H1 (cell line): ENCODE results near the gene NFKB1. TPM values are rescaled to one million over a fixed set of nuclear protein-coding genes. Genes with fewer than 3 reads are reported as not detected.

Experiments used
- CTCF ChIA-PET: fragments of 300-600 bp; sonication (Branson Sonifier 250); formaldehyde crosslinking; loops from one replicate; lab custom pipeline; 2021; ENCODE audit not compliant: partially characterized antibody; lab: Charles Lee
- POLR2A ChIA-PET: fragments of 300-600 bp; sonication (Branson Sonifier 250); formaldehyde crosslinking; loops from one replicate; lab custom pipeline; 2021; ENCODE audit warnings: inconsistent platforms; ENCODE audit not compliant: partially characterized antibody; lab: Charles Lee
- DNase-seq, 2 experiments: peaks; one replicate each; pipeline versions ENCODE4 v3.0.0 to v3.0.0-alpha.2; 2010 to 2022; ENCODE audit warnings: low spot score in 2 of 2, low read depth in 1 of 2, mixed read lengths in 1 of 2
- FAIRE-seq: peaks from 2 replicates; lab custom pipeline; 2011; peaks lifted over from hg19 to GRCh38; lab: Jason Lieb, UNC
- H2AFZ ChIP-seq: 2 replicates; pipeline ENCODE4 v1.8.1; 2012; ENCODE audit warnings: low read length, inconsistent platforms
- H2AK5ac ChIP-seq: 2 replicates; pipeline ENCODE4 v1.6.1; 2013; ENCODE audit warnings: low read depth, low read length
- H2BK120ac ChIP-seq: replicated peaks from 2 replicates; pipeline ENCODE3; 2013; ENCODE audit warnings: low read depth, low read length, inconsistent platforms
- H2BK12ac ChIP-seq: 2 replicates; pipeline ENCODE4 v1.6.1; 2013; ENCODE audit warnings: low read depth, low read length
- H2BK15ac ChIP-seq: 2 replicates; pipeline ENCODE4 v1.6.1; 2013; ENCODE audit warnings: low read length
- H2BK20ac ChIP-seq: 2 replicates; pipeline ENCODE4 v1.6.1; 2013; ENCODE audit warnings: low read length
- H2BK5ac ChIP-seq: 2 replicates; pipeline ENCODE4 v1.6.1; 2013; ENCODE audit warnings: low read depth, low read length
- H3K14ac ChIP-seq: 2 replicates; pipeline ENCODE4 v1.6.1; 2013; ENCODE audit warnings: inconsistent platforms; ENCODE audit not compliant: insufficient read length
- H3K18ac ChIP-seq: 2 replicates; pipeline ENCODE4 v1.6.1; 2013; ENCODE audit warnings: low read length; ENCODE audit errors: extremely low read depth
- H3K23ac ChIP-seq: 2 replicates; pipeline ENCODE4 v1.6.1; 2013; ENCODE audit warnings: inconsistent platforms; ENCODE audit not compliant: insufficient read length
- H3K23me2 ChIP-seq: 2 replicates; pipeline ENCODE4 v1.6.1; 2013; ENCODE audit warnings: low read depth, low read length
- H3K27ac ChIP-seq: 2 replicates; pipeline ENCODE4 v1.6.1; 2011; ENCODE audit warnings: low read depth, low read length, inconsistent platforms
- H3K27me3 ChIP-seq, 4 experiments: replicated peaks in 1 of 4; 1 replicate in 1 of 4; 2 replicates in 3 of 4; pipeline versions ENCODE4 v1.6.1 to v1.8.1; 2011 to 2013; ENCODE audit warnings: low read length in 3 of 4, mild to moderate bottlenecking in 3 of 4, inconsistent platforms in 2 of 4, mixed read lengths in 2 of 4, moderate library complexity in 1 of 4; ENCODE audit not compliant: control insufficient read depth in 3 of 4, insufficient read depth in 3 of 4; ENCODE audit errors: extremely low read depth in 1 of 4
- H3K36me3 ChIP-seq, 4 experiments: 2 replicates each; pipeline versions ENCODE4 v1.6.1 to v1.8.1; 2011 to 2013; ENCODE audit warnings: mild to moderate bottlenecking in 4 of 4, low read length in 3 of 4, moderate library complexity in 2 of 4, control low read depth in 1 of 4, inconsistent platforms in 1 of 4; ENCODE audit not compliant: insufficient read depth in 4 of 4, control insufficient read depth in 2 of 4
- H3K4ac ChIP-seq: replicated peaks from 2 replicates; pipeline ENCODE3; 2013; ENCODE audit warnings: low read length, low read depth, mixed read lengths, inconsistent platforms; ENCODE audit not compliant: insufficient read length
- H3K4me1 ChIP-seq, 4 experiments: replicated peaks in 1 of 4; 1 replicate in 1 of 4; 2 replicates in 3 of 4; pipeline versions ENCODE4 v1.6.1 to v1.8.1; 2011 to 2013; ENCODE audit warnings: low read length in 3 of 4, inconsistent platforms in 2 of 4, mixed read lengths in 1 of 4; ENCODE audit not compliant: insufficient read depth in 4 of 4, control insufficient read depth in 3 of 4
- H3K4me2 ChIP-seq, 2 experiments: 2 replicates each; pipeline versions ENCODE4 v1.6.1 to v1.8.1; 2011 to 2013; ENCODE audit warnings: low read depth in 2 of 2, low read length in 2 of 2, control low read depth in 1 of 2, inconsistent platforms in 1 of 2, mild to moderate bottlenecking in 1 of 2; ENCODE audit not compliant: insufficient read depth in 1 of 2
- H3K4me3 ChIP-seq, 4 experiments: fragments of 200-600, 300-600 bp in 1 of 4; sonication (generic), shearing (Covaris generic), sonication (Bioruptor Twin) in 1 of 4; 2 replicates each; pipeline versions ENCODE4 v1.5.1 to v1.8.1; 2011 to 2016; ENCODE audit warnings: low read length in 4 of 4, low read depth in 3 of 4, control low read depth in 2 of 4, inconsistent platforms in 2 of 4, mild to moderate bottlenecking in 2 of 4, mixed read lengths in 1 of 4, moderate library complexity in 1 of 4; ENCODE audit not compliant: insufficient read depth in 2 of 4; ENCODE audit errors: extremely low read depth in 1 of 4
- H3K56ac ChIP-seq: replicated peaks from 2 replicates; pipeline ENCODE3; 2013; ENCODE audit warnings: low read depth, mild to moderate bottlenecking, mixed read lengths, low read length, inconsistent platforms; ENCODE audit not compliant: insufficient read length
- H3K79me1 ChIP-seq: 2 replicates; pipeline ENCODE4 v1.6.1; 2013; ENCODE audit warnings: low read depth, low read length, control low read depth
- H3K79me2 ChIP-seq, 2 experiments: 2 replicates each; pipeline versions ENCODE4 v1.6.1 to v1.8.1; 2012 to 2013; ENCODE audit warnings: low read length in 2 of 2, mild to moderate bottlenecking in 2 of 2, inconsistent platforms in 1 of 2; ENCODE audit not compliant: insufficient read depth in 2 of 2, control insufficient read depth in 1 of 2
- H3K9ac ChIP-seq, 4 experiments: replicated peaks in 1 of 4; 1 replicate in 1 of 4; 2 replicates in 3 of 4; pipeline versions ENCODE4 v1.6.1 to v1.8.1; 2011 to 2013; ENCODE audit warnings: low read depth in 3 of 4, low read length in 3 of 4, control low read depth in 2 of 4, mild to moderate bottlenecking in 2 of 4, moderate library complexity in 2 of 4, inconsistent platforms in 1 of 4; ENCODE audit errors: extremely low read depth in 1 of 4
- H3K9me3 ChIP-seq, 2 experiments: 2 replicates each; pipeline versions ENCODE4 v1.6.1 to v1.8.1; 2012 to 2013; ENCODE audit warnings: mild to moderate bottlenecking in 2 of 2, moderate library complexity in 2 of 2, control low read depth in 1 of 2, inconsistent platforms in 1 of 2, low read depth in 1 of 2, low read length in 1 of 2, mixed read lengths in 1 of 2; ENCODE audit not compliant: insufficient read depth in 2 of 2
- H4K20me1 ChIP-seq, 2 experiments: replicated peaks in 1 of 2; 2 replicates each; pipeline versions ENCODE3 to v1.8.1; 2011 to 2013; ENCODE audit warnings: inconsistent platforms in 2 of 2, low read length in 2 of 2, mild to moderate bottlenecking in 1 of 2; ENCODE audit not compliant: insufficient read depth in 2 of 2, control insufficient read depth in 1 of 2
- H4K5ac ChIP-seq: 2 replicates; pipeline ENCODE4 v1.6.1; 2013; ENCODE audit warnings: low read length, low read depth, mixed read lengths, inconsistent platforms; ENCODE audit not compliant: insufficient read length
- H4K8ac ChIP-seq: 2 replicates; pipeline ENCODE4 v1.8.0; 2013; ENCODE audit warnings: mild to moderate bottlenecking, moderate library complexity, low read length, inconsistent platforms; ENCODE audit not compliant: insufficient read depth; ENCODE audit errors: extremely low read depth
- H4K91ac ChIP-seq: replicated peaks from 2 replicates; pipeline ENCODE3; 2013; ENCODE audit warnings: low read length, mixed read lengths, inconsistent platforms; ENCODE audit not compliant: insufficient read length
- ATF3 ChIP-seq: IDR thresholded peaks from 2 replicates; pipeline ENCODE4 v1.6.1; 2011; ENCODE audit warnings: low read depth, mild to moderate bottlenecking, low read length; ENCODE audit not compliant: insufficient read depth
- BACH1 ChIP-seq: IDR thresholded peaks from 2 replicates; pipeline ENCODE4 v1.6.1; 2012; ENCODE audit warnings: low read length, improper control_type of control experiment
- BCL11A ChIP-seq, 2 experiments: IDR thresholded peaks; one replicate each; pipeline ENCODE4 v1.6.1; 2011; ENCODE audit warnings: low read depth in 2 of 2, low read length in 2 of 2, mild to moderate bottlenecking in 2 of 2
- CBX8 ChIP-seq: fragments of 300-800, 300-1000 bp; sonication (generic); IDR thresholded peaks from 2 replicates; pipeline ENCODE4 v1.7.1; 2016; ENCODE audit warnings: low read depth, low read length, borderline replicate concordance
- CREB1 ChIP-seq: IDR thresholded peaks from 2 replicates; pipeline ENCODE4 v1.6.1; 2012; ENCODE audit warnings: inconsistent platforms
- HDAC2 ChIP-seq, 2 experiments: fragments of 300-600 bp in 1 of 2; sonication (generic) in 1 of 2; IDR thresholded peaks; 2 replicates each; pipeline ENCODE4 v1.6.1; 2011 to 2012; ENCODE audit warnings: low read depth in 2 of 2, low read length in 2 of 2, mild to moderate bottlenecking in 2 of 2, moderate library complexity in 2 of 2, borderline replicate concordance in 1 of 2, inconsistent platforms in 1 of 2
- POLR2A ChIP-seq, 2 experiments: IDR thresholded peaks; 1 replicate in 1 of 2; 2 replicates in 1 of 2; pipeline ENCODE4 v1.6.1; 2011; ENCODE audit warnings: low read depth in 2 of 2, low read length in 2 of 2, mild to moderate bottlenecking in 2 of 2; ENCODE audit errors: control extremely low read depth in 1 of 2
- POU5F1 ChIP-seq: IDR thresholded peaks from 2 replicates; pipeline ENCODE4 v1.6.1; 2011; ENCODE audit warnings: low read depth, mild to moderate bottlenecking, low read length, moderate library complexity
- RAD21 ChIP-seq, 2 experiments: IDR thresholded peaks in 1 of 2; conservative IDR thresholded peaks in 1 of 2; 2 replicates each; pipeline ENCODE4 v1.6.1; 2011; ENCODE audit warnings: low read depth in 2 of 2, low read length in 2 of 2, improper control_type of control experiment in 1 of 2, inconsistent platforms in 1 of 2, mild to moderate bottlenecking in 1 of 2, moderate library complexity in 1 of 2
- RBBP5 ChIP-seq: IDR thresholded peaks from 2 replicates; pipeline ENCODE4 v1.7.1; 2012; ENCODE audit warnings: low read depth, mild to moderate bottlenecking, inconsistent platforms, low read length, moderate library complexity, borderline replicate concordance
- SIX5 ChIP-seq: IDR thresholded peaks from 2 replicates; pipeline ENCODE4 v1.6.1; 2011; ENCODE audit warnings: mild to moderate bottlenecking, low read depth, low read length
- USF2 ChIP-seq: IDR thresholded peaks from 2 replicates; pipeline ENCODE4 v1.6.1; 2011; ENCODE audit warnings: low read length, improper control_type of control experiment
- ZNF274 ChIP-seq: IDR thresholded peaks from 2 replicates; pipeline ENCODE4 v1.7.0; 2012; ENCODE audit warnings: low read length, borderline replicate concordance; ENCODE audit errors: extremely low read depth
- WGBS, 2 experiments: shearing (Covaris generic) in 1 of 2; methylation state at CpG; one replicate each; pipeline versions ENCODE4 v1.1.6 to v1.1.7; 2013 to 2015; ENCODE audit warnings: low lambda C conversion rate in 2 of 2, mixed read lengths in 2 of 2, inconsistent platforms in 1 of 2, low coverage in 1 of 2, missing lambda C conversion rate in 1 of 2; ENCODE audit not compliant: insufficient replicate concordance in 2 of 2, insufficient coverage in 1 of 2, insufficient read length in 1 of 2; ENCODE audit errors: extremely low coverage in 1 of 2, missing lambda C conversion rate in 1 of 2; 5-methylcytosine and 5-hydroxymethylcytosine counted together
- polyA plus RNA-seq, 7 experiments: library from polyadenylated mRNA; depleted of rRNA in 3 of 7; stranded (reverse) in 5 of 7; unstranded in 2 of 7; fragments of >200 nt in 5 of 7; fragments of 200-250 nt in 2 of 7; gene quantifications; 1 replicate in 5 of 7; 2 replicates in 1 of 7; 4 replicates in 1 of 7; pipeline versions ENCODE4 v1.2.1 to v1.2.3, GENCODE V29; 2011 to 2013; ENCODE audit warnings: missing spikeins in 2 of 7, mixed read lengths in 2 of 7
- total RNA-seq: library from RNA; stranded (reverse); fragmentation: NEBNext Ultra II Directional; extraction: Animal tissue kit (Norgen Biotek cat#: 25700); gene quantifications from 2 replicates; pipeline ENCODE4 v1.2.1, GENCODE V29; 2021

NFKB1 gene
- total and polyA plus RNA-seq, 2 of the 8 experiments (the other 6 are each of a cell fraction or from before 2014, with no cell fraction given), result 2.9 to 6.8 TPM

- FAIRE-seq, result no peak
- no peak overlapping the region for H3K27ac ChIP-seq
- no peak overlapping the region for H3K56ac ChIP-seq
- ChIA-PET CTCF (interaction anchor here (0.9 kb wide), 1 partner anchor 11 kb away, joined by 3 read pairs; no protein-coding TSS in a partner anchor), POLR2A (no interaction called here)
- no peak overlapping the region for H3K23ac ChIP-seq
- no peaks in the 10 kb centered on the region; a peak in 1 of 7 replicates for H3K4me1 ChIP-seq
- no peaks in the 10 kb centered on the region for H3K27me3 ChIP-seq
- no peak overlapping the region for H3K9ac ChIP-seq
- H3K4me2 ChIP-seq, result no peak overlapping the region
- H3K9me3 ChIP-seq, result no peaks in the 10 kb centered on the region
- H3K4ac ChIP-seq, result no peak overlapping the region
- H3K4me3 ChIP-seq, result no peak overlapping the region
- H3K14ac ChIP-seq, result no peak overlapping the region
- H2BK5ac ChIP-seq, result no peak overlapping the region
- no peak overlapping the region for H2BK20ac ChIP-seq
- no peak overlapping the region for H2BK12ac ChIP-seq
- 87% methylated on average over 4 of the region's 4 CpGs; no CpG with 5 or more reads in 1 of the 2 experiments for WGBS, 2 experiments
- H3K36me3 ChIP-seq, result no peaks in the 10 kb centered on the region
- no peaks in the 10 kb centered on the region for H3K23me2 ChIP-seq
- no peaks in the 10 kb centered on the region for H4K20me1 ChIP-seq
- no peak overlapping the region for H3K18ac ChIP-seq
- no peak overlapping the region for H2BK120ac ChIP-seq
- H2BK15ac ChIP-seq, result no peak overlapping the region
- H4K8ac ChIP-seq, result no peak overlapping the region
- no peaks in the 10 kb centered on the region for H3K79me2 ChIP-seq
- H3K79me1 ChIP-seq, result no peaks in the 10 kb centered on the region
- H2AK5ac ChIP-seq, result no peak overlapping the region
- no peak for DNase-seq
- no peak overlapping the region for H2AFZ ChIP-seq
- H4K5ac ChIP-seq, result no peak overlapping the region
- H4K91ac ChIP-seq, result no peak overlapping the region
- TF ChIP-seq BACH1 (no peak), RAD21 (IDR thresholded peaks at IDR 0.05 in 1 of 2, conservative IDR thresholded peaks at IDR 0.05 in 1 of 2; ENCODE audit: low read depth in 2 of 2, low read length in 2 of 2) (no peak), USF2 (no peak), POLR2A (IDR thresholded peaks at IDR 0.05; ENCODE audit: control extremely low read depth in 1 of 2, low read depth in 2 of 2, low read length in 2 of 2) (no peak), CREB1 (no peak), BCL11A (IDR thresholded peaks at IDR 0.05; ENCODE audit: low read depth in 2 of 2, low read length in 2 of 2) (no peak), HDAC2 (IDR thresholded peaks at IDR 0.05; ENCODE audit: borderline replicate concordance in 1 of 2, low read depth in 2 of 2, low read length in 2 of 2) (no peak), ZNF274 (no peak), ATF3 (no peak), SIX5 (no peak), POU5F1 (no peak), RBBP5 (no peak), CBX8 (no peak)
Observed at GRCh38 chr4:102533348-102533747, 32.2 kb downstream of the NFKB1 start.
